Left ventricle myocardium inferior (tissue), 1 donor: ENCODE data around the gene ZNF792. TPM values are rescaled to one million over a fixed set of nuclear protein-coding genes. Genes with fewer than 3 reads are reported as not detected.

Source experiments
- DNase-seq: peaks from one replicate; pipeline ENCODE4 v3.0.0-alpha.2; 2020
- H3K27ac ChIP-seq: fragments of 200-600 bp; replicated peaks from 2 replicates; pipeline ENCODE4 v1.8.0; 2021
- H3K27me3 ChIP-seq: fragments of 200-600 bp; 2 replicates; pipeline ENCODE4 v1.8.0; 2021; ENCODE audit warnings: low read depth
- H3K36me3 ChIP-seq: fragments of 200-600 bp; 2 replicates; pipeline ENCODE4 v1.8.0; 2021
- H3K4me1 ChIP-seq: fragments of 200-600 bp; 2 replicates; pipeline ENCODE4 v1.8.0; 2021
- H3K4me3 ChIP-seq: fragments of 200-600 bp; 2 replicates; pipeline ENCODE4 v1.8.0; 2021; ENCODE audit warnings: mild to moderate bottlenecking, moderate library complexity
- H3K9me3 ChIP-seq: fragments of 200-600 bp; replicated peaks from 2 replicates; pipeline ENCODE4 v1.8.0; 2021
- intact Hi-C: fragments of 100-400 bp; cut with micrococcal nuclease; formaldehyde crosslinking; loops from one replicate; pipeline ENCODE4 v1.11.0; 2022
- total RNA-seq: library from RNA; stranded (reverse); fragmentation: NEBNext Ultra II Directional; extraction: Animal tissue kit (Norgen Biotek cat#: 25700); gene quantifications from one replicate; pipeline ENCODE4 v1.2.1, GENCODE V29; 2021
- TF ChIP-seq, protein P1 (sequence below): fragments of 200-600 bp; IDR thresholded peaks from 2 replicates; pipeline ENCODE4 v1.8.0; 2021; ENCODE audit warnings: antibody characterized with exemption, mild to moderate bottlenecking, borderline replicate concordance
- donor health status: DM: no; HTN: yes; CAD: no; lungs with severe emphysema.

The ZNF792 gene
- total RNA-seq, 1 donor from 2014 or later, result 3.2 TPM

DNA sequence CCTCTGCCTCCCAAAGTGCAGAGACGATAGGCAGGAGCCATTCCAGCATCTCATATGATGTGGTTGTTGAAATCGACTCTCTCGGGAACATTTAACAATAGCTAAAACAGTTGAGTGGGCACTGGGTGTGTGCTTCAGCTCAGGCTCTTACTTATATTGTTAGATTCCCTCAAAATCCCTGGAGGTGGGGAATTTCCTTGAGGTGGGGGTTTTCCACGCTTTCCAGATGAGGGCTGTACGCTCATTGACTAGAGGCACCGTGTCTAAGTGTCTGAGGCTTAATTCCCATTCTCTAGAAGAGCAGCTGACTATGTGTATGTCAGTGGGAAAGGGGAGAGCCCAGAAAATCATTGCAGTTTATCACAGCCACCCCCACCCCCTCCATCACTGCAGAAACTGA, 25.3 kb upstream of the ZNF792 start:
- no peak for DNase-seq
- intact Hi-C loops, result no loop called here
- TF ChIP-seq, protein P1, sequence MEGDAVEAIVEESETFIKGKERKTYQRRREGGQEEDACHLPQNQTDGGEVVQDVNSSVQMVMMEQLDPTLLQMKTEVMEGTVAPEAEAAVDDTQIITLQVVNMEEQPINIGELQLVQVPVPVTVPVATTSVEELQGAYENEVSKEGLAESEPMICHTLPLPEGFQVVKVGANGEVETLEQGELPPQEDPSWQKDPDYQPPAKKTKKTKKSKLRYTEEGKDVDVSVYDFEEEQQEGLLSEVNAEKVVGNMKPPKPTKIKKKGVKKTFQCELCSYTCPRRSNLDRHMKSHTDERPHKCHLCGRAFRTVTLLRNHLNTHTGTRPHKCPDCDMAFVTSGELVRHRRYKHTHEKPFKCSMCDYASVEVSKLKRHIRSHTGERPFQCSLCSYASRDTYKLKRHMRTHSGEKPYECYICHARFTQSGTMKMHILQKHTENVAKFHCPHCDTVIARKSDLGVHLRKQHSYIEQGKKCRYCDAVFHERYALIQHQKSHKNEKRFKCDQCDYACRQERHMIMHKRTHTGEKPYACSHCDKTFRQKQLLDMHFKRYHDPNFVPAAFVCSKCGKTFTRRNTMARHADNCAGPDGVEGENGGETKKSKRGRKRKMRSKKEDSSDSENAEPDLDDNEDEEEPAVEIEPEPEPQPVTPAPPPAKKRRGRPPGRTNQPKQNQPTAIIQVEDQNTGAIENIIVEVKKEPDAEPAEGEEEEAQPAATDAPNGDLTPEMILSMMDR, result no peak
- no peaks in the 10 kb centered on the region for H3K27me3 ChIP-seq
- H3K4me3 ChIP-seq, result no peak overlapping the region
- no peaks in the 10 kb centered on the region for H3K9me3 ChIP-seq
- H3K36me3 ChIP-seq, result no peaks in the 10 kb centered on the region
- no peak overlapping the region for H3K27ac ChIP-seq
- peaks cover 18% of the 10 kb centered on the region for H3K4me1 ChIP-seq

DNA sequence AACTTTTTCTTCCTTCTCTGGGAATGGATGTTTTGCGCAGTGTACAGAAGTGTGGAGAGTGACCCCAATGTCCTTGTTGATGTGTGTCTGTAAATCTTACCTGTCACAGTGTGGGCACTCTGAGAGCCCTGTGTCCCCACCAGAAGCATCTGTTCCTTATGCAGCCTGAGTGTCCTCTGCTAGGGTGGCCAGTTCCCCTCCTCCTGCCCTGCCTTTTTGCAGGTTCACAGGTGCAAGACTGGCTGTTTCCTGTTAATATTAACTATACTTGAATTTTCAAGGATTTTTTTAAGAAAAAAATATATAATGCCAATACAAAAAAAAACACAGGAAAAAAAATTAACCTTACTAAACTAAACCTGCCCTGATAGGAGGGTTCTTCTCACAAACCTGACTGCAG, 24.1 kb upstream of the ZNF792 start:
- no peaks in the 10 kb centered on the region for H3K9me3 ChIP-seq
- peaks cover 14% of the 10 kb centered on the region for H3K4me1 ChIP-seq
- no peaks in the 10 kb centered on the region for H3K27me3 ChIP-seq
- no peak overlapping the region for H3K4me3 ChIP-seq
- DNase-seq, result no peak
- intact Hi-C loops, result no loop called here
- TF ChIP-seq, protein P1, result no peak
- H3K27ac ChIP-seq, result no peak overlapping the region
- no peaks in the 10 kb centered on the region for H3K36me3 ChIP-seq

DNA sequence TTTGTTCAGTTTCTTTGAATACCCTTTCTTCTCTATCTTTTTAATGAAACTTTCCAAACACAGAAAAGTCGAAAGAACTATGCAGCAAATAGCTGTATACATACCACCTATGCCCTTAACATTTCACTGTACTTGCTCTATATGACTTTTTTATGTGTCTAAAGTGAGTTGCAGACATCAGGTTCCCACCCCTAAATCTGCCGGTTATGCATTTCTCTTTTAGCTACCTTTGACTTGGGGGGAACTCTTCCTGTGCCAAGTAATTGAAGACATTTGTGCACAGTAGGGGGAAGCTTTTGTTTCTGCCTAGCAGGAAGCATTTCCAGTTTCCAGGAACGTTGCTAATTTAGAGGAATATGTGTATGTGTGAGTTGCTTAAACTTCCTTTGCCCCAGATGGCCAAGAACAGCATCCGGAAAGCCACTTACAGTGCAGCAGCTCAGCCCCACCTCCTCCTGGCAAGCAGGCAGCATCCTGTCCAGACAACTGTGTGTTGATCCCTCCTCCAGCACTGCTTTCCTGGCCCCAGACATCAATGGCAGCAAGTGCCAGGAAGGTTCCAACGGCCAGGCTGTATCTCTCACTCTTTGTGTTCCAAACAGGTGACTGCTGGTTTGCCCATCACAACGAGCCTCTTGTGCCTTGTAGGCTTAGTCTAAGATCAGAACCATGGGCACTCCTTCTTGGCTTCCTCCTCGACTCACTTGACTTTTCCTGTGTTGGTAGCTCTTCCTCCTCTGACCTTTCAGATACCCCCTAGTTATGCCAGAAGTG, 21.4 kb upstream of the ZNF792 start:
- TF ChIP-seq, protein P1, result no peak
- no peaks in the 10 kb centered on the region for H3K27me3 ChIP-seq
- intact Hi-C loops, result no loop called here
- peaks cover 14% of the 10 kb centered on the region for H3K4me1 ChIP-seq
- no peaks in the 10 kb centered on the region for H3K36me3 ChIP-seq
- no peak overlapping the region for H3K4me3 ChIP-seq
- no peaks in the 10 kb centered on the region for H3K9me3 ChIP-seq
- H3K27ac ChIP-seq, result peak overlapping the region; percentile 59
- DNase-seq, result peak; percentile 65

DNA sequence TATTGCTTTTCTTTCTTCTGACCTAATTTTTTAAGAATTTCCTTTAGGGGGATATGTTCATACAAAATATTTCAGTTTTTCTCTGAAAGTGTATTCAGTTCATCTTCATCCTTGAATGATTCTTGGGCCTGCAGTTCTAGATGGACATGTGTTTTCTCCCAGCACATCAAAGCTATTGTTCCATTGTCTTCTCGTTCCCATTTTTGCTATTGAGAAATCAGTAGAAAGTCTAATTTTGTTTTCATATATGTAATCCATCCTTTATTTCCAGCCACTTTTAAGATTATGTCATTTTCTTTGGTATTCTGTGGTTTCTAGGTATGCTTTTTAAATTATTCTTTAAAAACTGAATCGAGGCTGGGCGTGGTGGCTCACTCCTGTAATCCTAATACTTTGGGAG, 20.3 kb upstream of the ZNF792 start:
- Histone ChIP-seq H3K36me3 (no peaks in the 10 kb centered on the region), H3K9me3 (no peaks in the 10 kb centered on the region), H3K4me1 (peaks cover 14% of the 10 kb centered on the region), H3K4me3 (no peak overlapping the region), H3K27me3 (no peaks in the 10 kb centered on the region), H3K27ac (no peak overlapping the region)
- DNase-seq, result no peak
- intact Hi-C loops, result no loop called here
- TF ChIP-seq, protein P1, result no peak

DNA sequence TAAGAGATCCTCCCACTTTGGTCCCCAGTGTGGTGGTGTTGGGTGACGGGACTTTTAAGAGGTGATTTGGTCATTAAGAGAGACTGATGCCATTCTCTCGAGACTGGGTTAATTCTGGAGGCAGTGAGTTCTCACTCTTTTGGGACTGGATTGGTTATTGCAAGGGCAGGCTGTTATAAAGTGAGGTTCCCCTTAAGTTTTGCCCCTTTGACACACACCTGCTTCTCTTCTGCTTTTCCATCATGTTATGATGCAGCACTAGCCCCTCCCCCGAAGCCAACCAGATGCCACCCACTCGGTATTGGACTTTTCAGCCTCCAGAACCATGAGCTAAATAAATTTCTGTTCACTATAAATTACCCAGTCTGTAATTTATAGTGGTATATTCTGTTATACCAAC, 19.8 kb upstream of the ZNF792 start:
- H3K27ac ChIP-seq, result no peak overlapping the region
- intact Hi-C loops, result no loop called here
- no peak overlapping the region for H3K4me3 ChIP-seq
- no peaks in the 10 kb centered on the region for H3K36me3 ChIP-seq
- H3K4me1 ChIP-seq, result peaks cover 14% of the 10 kb centered on the region
- H3K27me3 ChIP-seq, result no peaks in the 10 kb centered on the region
- TF ChIP-seq, protein P1, result no peak
- no peak for DNase-seq
- no peaks in the 10 kb centered on the region for H3K9me3 ChIP-seq
